Raji (cell line): ENCODE results near the gene FRMD3.

Experiments used
- POLR2A ChIP-seq: IDR thresholded peaks from 2 replicates; pipeline ENCODE4 v1.6.1; 2011; ENCODE audit warnings: low read depth, low read length, control low read depth; ENCODE audit not compliant: insufficient read depth

Gene FRMD3

DNA sequence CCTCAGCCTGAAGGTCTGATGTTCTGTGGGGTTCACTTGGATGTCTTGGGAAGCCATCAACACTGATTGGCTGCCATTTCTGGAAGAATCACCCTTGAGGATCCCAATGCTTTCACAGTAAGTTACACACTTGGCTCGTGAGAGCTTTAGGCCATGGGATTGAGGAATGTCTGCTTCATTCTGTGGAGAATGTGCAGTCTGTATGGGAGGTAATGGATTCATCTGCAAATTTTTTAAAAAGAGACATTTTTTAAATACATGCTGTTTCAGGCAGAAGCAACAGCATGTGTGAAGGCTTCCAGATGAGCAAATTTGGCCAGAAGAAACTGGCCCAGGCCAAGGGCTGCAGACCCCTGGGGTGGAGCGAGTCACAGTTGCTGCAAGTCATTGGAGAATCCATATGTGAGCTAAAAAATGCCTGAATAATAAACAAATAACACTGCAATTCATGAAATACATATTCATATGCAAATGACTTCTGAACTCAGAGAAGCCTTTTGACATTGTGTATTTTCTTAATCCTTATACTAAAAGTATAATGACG, 328.9 kb downstream of the FRMD3 start:
- no peak for TF ChIP-seq POLR2A

DNA sequence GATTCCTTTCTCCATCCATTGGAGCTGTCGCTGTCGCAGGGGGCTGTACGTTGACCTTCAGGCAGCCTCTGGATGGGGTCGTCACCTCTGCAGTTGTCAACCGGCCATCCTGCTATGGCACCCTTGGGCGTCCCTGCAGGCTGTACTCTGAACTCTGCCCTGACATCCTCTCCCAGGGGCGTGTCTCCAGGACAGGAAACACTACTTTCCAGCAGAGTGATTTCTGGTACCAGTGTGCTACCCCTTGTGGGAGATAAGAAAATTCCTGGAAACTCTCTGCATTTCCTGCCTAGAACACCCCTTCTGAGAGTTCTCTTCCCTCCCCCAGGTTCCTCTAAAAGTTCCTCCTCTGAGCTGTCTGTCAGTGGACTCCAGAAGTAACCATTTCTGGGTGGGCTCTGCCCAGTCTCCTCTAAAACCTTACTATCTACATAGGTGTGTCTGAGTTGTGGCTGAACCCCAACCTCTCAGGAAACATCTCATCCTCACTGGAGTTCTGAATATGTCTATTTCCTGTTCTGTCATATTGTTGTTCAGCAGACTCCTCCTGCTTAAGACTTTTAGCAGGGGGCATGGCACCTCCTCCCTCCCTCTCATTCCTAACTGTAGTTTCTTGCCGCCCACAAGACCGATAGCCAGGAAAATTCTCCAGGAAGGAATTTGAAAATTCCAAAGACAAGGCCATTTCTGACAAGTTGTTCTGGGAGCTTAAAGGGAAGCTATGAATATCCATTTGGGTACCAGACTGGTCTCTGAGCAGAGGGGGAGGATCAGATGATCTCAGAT, 329.9 kb downstream of the FRMD3 start:
- TF ChIP-seq POLR2A, result no peak

- TF ChIP-seq POLR2A, result no peak
Observed at GRCh38 chr9:83204047-83204446, 334.2 kb downstream of the FRMD3 start.

DNA sequence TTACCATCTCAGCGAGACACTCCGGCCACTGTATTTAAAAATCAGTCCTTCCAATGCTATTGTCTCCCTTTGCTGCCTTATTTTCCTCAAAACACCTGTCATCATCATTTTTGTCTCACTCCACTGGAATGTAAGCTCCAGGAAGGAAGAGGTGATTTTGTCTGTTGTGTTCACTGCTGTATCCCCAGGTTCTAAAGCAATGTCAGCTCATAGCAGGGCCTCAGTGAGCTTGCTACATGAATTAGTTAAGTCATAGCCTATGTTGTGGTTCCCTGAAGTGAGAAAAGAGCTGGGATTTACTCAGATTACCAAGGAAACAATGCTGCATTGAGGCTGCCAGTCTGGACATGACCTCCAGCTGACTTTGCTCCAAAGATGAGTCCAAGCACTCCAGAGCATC, 337.7 kb downstream of the FRMD3 start:
- no peak for TF ChIP-seq POLR2A

GRCh38 chr9:83199832-83200231, 338.4 kb downstream of the FRMD3 start:
- TF ChIP-seq POLR2A, result no peak

DNA sequence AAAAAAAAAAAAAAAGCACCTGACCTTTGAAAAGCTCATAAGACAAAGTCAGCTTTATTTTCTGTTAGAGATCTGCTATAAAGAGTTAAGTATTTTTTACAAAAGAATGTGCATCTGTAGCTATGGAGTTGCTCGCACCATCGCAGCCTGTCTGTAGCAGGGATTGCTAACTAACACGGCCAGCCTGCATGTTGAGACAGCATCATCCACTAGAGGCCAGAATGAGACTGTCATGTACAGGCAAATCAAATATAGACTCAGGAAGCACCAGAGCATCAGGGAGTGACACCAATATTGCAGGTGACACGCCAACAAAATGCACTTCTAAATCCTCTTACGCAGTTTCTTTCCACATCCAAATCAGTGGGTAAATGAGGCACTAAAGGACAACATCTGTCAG, 339.0 kb downstream of the FRMD3 start:
- TF ChIP-seq POLR2A, result no peak

- TF ChIP-seq POLR2A, result no peak
Observed at GRCh38 chr9:83198371-83198770, 339.8 kb downstream of the FRMD3 start.

DNA sequence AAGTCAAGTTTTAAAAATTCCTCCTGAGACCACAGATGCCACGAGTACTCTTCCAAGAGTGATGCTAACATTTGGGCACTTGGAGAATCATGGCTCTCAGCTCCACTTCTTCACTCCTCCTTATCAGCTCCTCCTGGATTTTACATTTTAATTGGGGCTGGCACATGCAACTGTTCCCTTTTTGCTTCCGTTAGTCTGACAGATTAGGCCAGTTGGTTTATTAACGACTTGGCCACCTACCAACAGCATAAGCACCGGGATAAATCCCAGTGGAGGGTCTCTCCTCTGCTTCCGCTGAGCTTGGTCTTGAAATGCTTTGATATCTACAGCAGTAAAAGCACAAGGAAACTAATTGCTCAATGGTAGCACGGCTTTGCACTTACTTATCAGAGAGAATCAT, 340.6 kb downstream of the FRMD3 start:
- no peak for TF ChIP-seq POLR2A

DNA sequence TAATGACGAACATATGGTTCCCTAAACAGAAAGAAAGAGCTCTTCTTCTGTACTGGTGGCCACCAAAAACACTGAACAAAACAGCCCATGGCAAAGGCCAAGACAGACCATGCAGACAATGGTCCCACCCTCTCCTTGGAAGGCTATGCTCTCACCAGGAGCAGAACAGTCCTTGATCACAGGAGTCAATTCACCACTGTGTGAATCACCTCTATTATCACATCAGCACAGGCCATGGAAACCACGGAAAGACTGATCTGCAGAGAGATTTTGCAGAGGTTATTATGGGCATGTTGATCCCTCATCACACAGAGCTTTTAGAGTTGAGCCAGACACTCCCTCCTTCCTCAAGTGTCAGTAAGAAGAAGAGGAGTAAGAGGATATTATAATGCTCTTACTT, 341.3 kb downstream of the FRMD3 start:
- no peak for TF ChIP-seq POLR2A
